Trophoblast cell (in vitro differentiated cells and primary cell): ENCODE results near the gene TXNRD2.

ENCODE experiments used
- DNase-seq, 2 donors: peaks; one replicate each; pipeline ENCODE4 v3.0.0-alpha.2; 2016
- H2AFZ ChIP-seq: 2 replicates; pipeline ENCODE4 v1.6.1; 2013; ENCODE audit warnings: low read length, moderate library complexity, mild to moderate bottlenecking; ENCODE audit not compliant: insufficient read depth, poor library complexity
- H2AK5ac ChIP-seq: 2 replicates; pipeline ENCODE4 v1.6.1; 2013; ENCODE audit warnings: mild to moderate bottlenecking, low read length
- H2BK120ac ChIP-seq: 2 replicates; pipeline ENCODE4 v1.6.1; 2013; ENCODE audit warnings: low read length, mild to moderate bottlenecking, moderate library complexity; ENCODE audit not compliant: insufficient read depth, poor library complexity
- H2BK12ac ChIP-seq: 2 replicates; pipeline ENCODE4 v1.6.1; 2013; ENCODE audit warnings: mild to moderate bottlenecking, low read length, moderate library complexity
- H2BK5ac ChIP-seq: 2 replicates; pipeline ENCODE4 v1.6.1; 2013; ENCODE audit warnings: low read length, low read depth, moderate library complexity, mild to moderate bottlenecking; ENCODE audit not compliant: poor library complexity
- H3K14ac ChIP-seq: 2 replicates; pipeline ENCODE4 v1.6.1; 2013; ENCODE audit warnings: mild to moderate bottlenecking, low read length
- H3K18ac ChIP-seq: 2 replicates; pipeline ENCODE4 v1.6.1; 2013; ENCODE audit warnings: mild to moderate bottlenecking, low read length
- H3K23ac ChIP-seq: 2 replicates; pipeline ENCODE4 v1.6.1; 2013; ENCODE audit warnings: low read length
- H3K27ac ChIP-seq: 2 replicates; pipeline ENCODE4 v1.5.1; 2013; ENCODE audit warnings: low read depth, mild to moderate bottlenecking, inconsistent platforms, low read length, moderate library complexity
- H3K27me3 ChIP-seq: 2 replicates; pipeline ENCODE4 v1.6.1; 2013; ENCODE audit warnings: inconsistent platforms, mild to moderate bottlenecking, low read length, moderate library complexity; ENCODE audit not compliant: insufficient read depth
- H3K36me3 ChIP-seq, 2 experiments: 1 replicate in 1 of 2; 2 replicates in 1 of 2; pipeline ENCODE4 v1.6.1; 2013; ENCODE audit warnings: low read length in 2 of 2, mild to moderate bottlenecking in 2 of 2, moderate library complexity in 1 of 2; ENCODE audit not compliant: insufficient read depth in 2 of 2, control insufficient read depth in 1 of 2
- H3K4ac ChIP-seq: 2 replicates; pipeline ENCODE4 v1.6.1; 2013; ENCODE audit warnings: low read depth, mild to moderate bottlenecking, low read length, moderate library complexity
- H3K4me1 ChIP-seq, 2 experiments: 1 replicate in 1 of 2; 2 replicates in 1 of 2; pipeline ENCODE4 v1.6.1; 2013; ENCODE audit warnings: low read length in 2 of 2, mild to moderate bottlenecking in 2 of 2, moderate library complexity in 1 of 2; ENCODE audit not compliant: insufficient read depth in 2 of 2, control insufficient read depth in 1 of 2
- H3K4me2 ChIP-seq: 2 replicates; pipeline ENCODE4 v1.6.1; 2013; ENCODE audit warnings: inconsistent platforms, mild to moderate bottlenecking, low read length, moderate library complexity
- H3K4me3 ChIP-seq: 2 replicates; pipeline ENCODE4 v1.5.1; 2013; ENCODE audit warnings: mild to moderate bottlenecking, low read depth, low read length, inconsistent platforms
- H3K79me1 ChIP-seq: one replicate; pipeline ENCODE4 v1.6.1; 2013; ENCODE audit warnings: low read length
- H3K79me2 ChIP-seq: 2 replicates; pipeline ENCODE4 v1.6.1; 2013; ENCODE audit warnings: low read length, mild to moderate bottlenecking; ENCODE audit not compliant: control insufficient read depth, insufficient read depth, poor library complexity
- H3K9ac ChIP-seq: 2 replicates; pipeline ENCODE4 v1.6.1; 2013; ENCODE audit warnings: mild to moderate bottlenecking, low read length
- H3K9me3 ChIP-seq: 2 replicates; pipeline ENCODE4 v1.6.1; 2013; ENCODE audit warnings: low read depth, mild to moderate bottlenecking, control low read depth, inconsistent platforms, low read length; ENCODE audit not compliant: insufficient read depth
- H4K12ac ChIP-seq: 2 replicates; pipeline ENCODE4 v1.6.1; 2013; ENCODE audit warnings: low read depth, mild to moderate bottlenecking, low read length, moderate library complexity
- H4K8ac ChIP-seq: 2 replicates; pipeline ENCODE4 v1.6.1; 2013; ENCODE audit warnings: low read depth, mild to moderate bottlenecking, low read length, moderate library complexity
- H4K91ac ChIP-seq: one replicate; pipeline ENCODE4 v1.6.1; 2013; ENCODE audit warnings: low read depth, mild to moderate bottlenecking, low read length, moderate library complexity
- WGBS: extraction: QIAGEN DNeasy Blood & Tissue Kit; methylation state at CpG from one replicate; pipeline ENCODE4 v1.1.7; 2013; ENCODE audit warnings: missing lambda C conversion rate; ENCODE audit not compliant: insufficient read length, insufficient coverage; ENCODE audit errors: extremely low coverage; 5-methylcytosine and 5-hydroxymethylcytosine counted together

Gene TXNRD2

GRCh38 chr22:19948057-19948760, 6.6 kb upstream of the TXNRD2 start:
- Histone ChIP-seq H2AK5ac (no peak overlapping the region), H3K79me2 (no peaks in the 10 kb centered on the region), H2AFZ (no peak overlapping the region), H3K4me3 (no peak overlapping the region), H3K79me1 (no peaks in the 10 kb centered on the region), H2BK120ac (no peak overlapping the region), H3K27me3 (no peaks in the 10 kb centered on the region), H2BK12ac (no peak overlapping the region), H3K36me3 (no peaks in the 10 kb centered on the region), H3K14ac (no peak overlapping the region), H3K4me1 (peaks cover 4 to 5% of the 10 kb centered on the region in 2 experiments), H3K9me3 (no peaks in the 10 kb centered on the region), H3K18ac (no peak overlapping the region), H3K9ac (no peak overlapping the region), H3K23ac (no peak overlapping the region), H2BK5ac (no peak overlapping the region), H3K4ac (no peak overlapping the region), H3K4me2 (no peak overlapping the region), H4K8ac (no peak overlapping the region), H4K12ac (no peak overlapping the region), H3K27ac (no peak overlapping the region), H4K91ac (no peak overlapping the region)
- no CpG with 5 or more reads among the region's 9 CpGs for WGBS
- DNase-seq, result no peak

GRCh38 chr22:19943082-19944026, 1.7 kb upstream of the TXNRD2 start:
- H2BK5ac ChIP-seq, result peak overlapping the region; percentile 58
- H3K4me2 ChIP-seq, result peak overlapping the region; percentile 31
- peak overlapping the region; percentile 20 for H2AK5ac ChIP-seq
- H2BK120ac ChIP-seq, result peak overlapping the region; percentile 40
- H3K79me1 ChIP-seq, result peaks cover 5% of the 10 kb centered on the region
- H2BK12ac ChIP-seq, result peak overlapping the region; percentile 56
- H3K4me1 ChIP-seq, result peaks cover 12 to 17% of the 10 kb centered on the region in 2 experiments
- H3K79me2 ChIP-seq, result no peaks in the 10 kb centered on the region
- H4K91ac ChIP-seq, result peak overlapping the region; percentile 58
- H3K4ac ChIP-seq, result peak overlapping the region; percentile 23
- no peak overlapping the region for H3K23ac ChIP-seq
- H3K9me3 ChIP-seq, result no peaks in the 10 kb centered on the region
- H4K12ac ChIP-seq, result no peak overlapping the region
- H3K18ac ChIP-seq, result peak overlapping the region; percentile 13
- H3K14ac ChIP-seq, result no peak overlapping the region
- H3K9ac ChIP-seq, result no peak overlapping the region
- peak; percentile 56 to 85 for DNase-seq
- H4K8ac ChIP-seq, result peak overlapping the region; percentile 69
- no peaks in the 10 kb centered on the region for H3K36me3 ChIP-seq
- WGBS, result no CpG with 5 or more reads among the region's 11 CpGs
- H3K27me3 ChIP-seq, result no peaks in the 10 kb centered on the region
- peak overlapping the region; percentile 53 for H3K27ac ChIP-seq
- H3K4me3 ChIP-seq, result no peak overlapping the region
- H2AFZ ChIP-seq, result peak overlapping the region; percentile 9

- Histone ChIP-seq H3K23ac (no peak overlapping the region), H3K14ac (peak overlapping the region; percentile 38), H3K4me2 (peak overlapping the region; percentile 31), H2BK12ac (peak overlapping the region; percentile 56), H4K8ac (peak overlapping the region; percentile 69), H2BK120ac (peak overlapping the region; percentile 57), H3K36me3 (no peaks in the 10 kb centered on the region), H3K79me2 (no peaks in the 10 kb centered on the region), H2BK5ac (peak overlapping the region; percentile 58), H2AK5ac (peak overlapping the region; percentile 20), H3K4me3 (no peak overlapping the region), H3K9ac (no peak overlapping the region), H3K4me1 (peaks cover 12 to 17% of the 10 kb centered on the region in 2 experiments), H4K91ac (peak overlapping the region; percentile 58), H3K4ac (peak overlapping the region; percentile 23), H3K18ac (peak overlapping the region; percentile 13), H3K27ac (peak overlapping the region; percentile 53), H4K12ac (no peak overlapping the region), H2AFZ (peak overlapping the region; percentile 9), H3K79me1 (peaks cover 5% of the 10 kb centered on the region), H3K27me3 (no peaks in the 10 kb centered on the region), H3K9me3 (no peaks in the 10 kb centered on the region)
- DNase-seq, result peak in 1 of 2 donors; percentile 16
- WGBS, result no CpG with 5 or more reads among the region's 8 CpGs
Measured at GRCh38 chr22:19942157-19943081, 801 bp upstream of the TXNRD2 start.
